NCI-H526 (cell line): Measurements from ENCODE around the gene ANKRD13C.

ENCODE experiments used
- DNase-seq, 2 experiments: peaks; one replicate each; lab custom pipeline; 2025; lab: John Stamatoyannopoulos, UW

ANKRD13C gene

GRCh38 chr1:70293186-70293843 lies 61.2 kb downstream of the ANKRD13C start:
- DNase-seq, result no peak

GRCh38 chr1:70290218-70290617 lies 64.3 kb downstream of the ANKRD13C start:
- DNase-seq, result no peak

- DNase-seq, result no peak
Observed at GRCh38 chr1:70288166-70288565, 66.4 kb downstream of the ANKRD13C start.

- no peak for DNase-seq
Observed at GRCh38 chr1:70286453-70286852, 68.1 kb downstream of the ANKRD13C start.

GRCh38 chr1:70284366-70284765 lies 70.2 kb downstream of the ANKRD13C start:
- DNase-seq, result no peak

GRCh38 chr1:70278710-70279109 lies 75.8 kb downstream of the ANKRD13C start:
- DNase-seq, result no peak

- no peak for DNase-seq
Observed at GRCh38 chr1:70277875-70278274, 76.6 kb downstream of the ANKRD13C start.

GRCh38 chr1:70265946-70266345 lies 88.6 kb downstream of the ANKRD13C start:
- no peak for DNase-seq

- DNase-seq, result no peak
Observed at GRCh38 chr1:70264839-70265238, 89.7 kb downstream of the ANKRD13C start.

GRCh38 chr1:70256664-70257063 lies 97.9 kb downstream of the ANKRD13C start:
- DNase-seq, result no peak

GRCh38 chr1:70248729-70249128 lies 105.8 kb downstream of the ANKRD13C start:
- no peak for DNase-seq

GRCh38 chr1:70247768-70248167 lies 106.8 kb downstream of the ANKRD13C start:
- no peak for DNase-seq

- DNase-seq, result no peak
Observed at GRCh38 chr1:70247122-70247521, 107.4 kb downstream of the ANKRD13C start.

- DNase-seq, result no peak
Observed at GRCh38 chr1:70239940-70240339, 114.6 kb downstream of the ANKRD13C start.

- no peak for DNase-seq
Observed at GRCh38 chr1:70234733-70235132, 119.8 kb downstream of the ANKRD13C start.

GRCh38 chr1:70231475-70231874 lies 123.0 kb downstream of the ANKRD13C start:
- no peak for DNase-seq

- DNase-seq, result no peak
Observed at GRCh38 chr1:70228670-70229069, 125.9 kb downstream of the ANKRD13C start.

- DNase-seq, result no peak
Observed at GRCh38 chr1:70227439-70227838, 127.1 kb downstream of the ANKRD13C start.

GRCh38 chr1:70224954-70225353 lies 129.6 kb downstream of the ANKRD13C start:
- DNase-seq, result no peak

GRCh38 chr1:70222716-70223235 lies 131.7 kb downstream of the ANKRD13C start:
- DNase-seq, result no peak

- peak; percentile 91 to 97 for DNase-seq
Observed at GRCh38 chr1:70221238-70222121, 133.0 kb downstream of the ANKRD13C start, which contains the start of gene SRSF11. SRSF11 (plus strand) TSS chr1:70221380; CDS start chr1:70221637, 257 bp downstream.

GRCh38 chr1:70220517-70221237 lies 133.8 kb downstream of the ANKRD13C start:
- no peak for DNase-seq
